ENCODE data around the gene GALNT2.

Gene GALNT2

DNA sequence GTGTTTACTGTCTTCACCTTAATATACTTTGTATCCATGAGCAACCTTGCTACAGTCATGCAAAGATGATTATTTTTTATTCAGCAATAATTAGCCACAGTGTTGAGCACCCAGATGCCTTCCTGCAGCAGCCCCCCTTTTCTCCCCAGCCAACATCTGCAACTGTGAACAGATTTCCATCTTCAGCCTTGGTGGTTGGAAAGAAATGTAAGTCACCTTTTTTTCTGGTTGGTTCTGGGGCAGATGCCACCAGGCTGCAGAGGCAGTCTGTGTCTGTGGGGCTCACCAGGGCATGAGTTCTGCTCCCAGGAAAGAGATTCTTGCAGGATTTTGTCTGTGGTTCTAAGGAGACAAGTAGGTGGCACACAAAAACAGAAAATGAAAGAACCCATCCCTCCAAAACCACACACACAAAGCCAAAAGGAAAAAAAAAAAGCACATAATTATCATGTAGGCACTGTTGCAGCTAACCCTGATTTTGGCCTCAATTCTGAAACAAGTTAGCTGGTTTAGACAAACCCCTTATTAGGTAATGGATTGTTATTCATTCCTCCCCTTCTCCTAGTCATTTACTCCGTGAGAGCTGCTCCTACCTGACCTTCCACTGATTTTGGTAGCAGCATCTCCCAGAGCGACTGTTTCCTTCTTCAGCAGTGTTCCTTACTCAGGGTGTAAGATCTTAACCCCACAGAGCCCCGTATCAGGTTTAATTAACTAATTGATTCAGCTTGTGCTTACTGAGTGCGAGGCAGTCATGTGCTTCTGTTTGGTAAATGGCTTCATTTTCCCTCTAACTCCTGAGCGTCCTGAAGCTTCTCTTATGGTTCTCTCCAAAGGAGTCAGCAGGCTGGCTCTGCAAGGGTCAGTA lies 36.5 kb downstream of the GALNT2 start:
- H3K4me3 ChIP-seq (ENCODE audit: low read depth, low read length) = peak overlapping the region; percentile 28
- peaks cover 69% of the 10 kb centered on the region for H3K4me1 ChIP-seq (ENCODE audit: control insufficient read depth, insufficient read depth, low read length, unreplicated experiment)
- peak overlapping the region; percentile 94 for H3K27ac ChIP-seq (ENCODE audit: low read depth, low read length)
- no peak overlapping the region for H2AFZ ChIP-seq (ENCODE audit: low read length, unreplicated experiment)
- peaks cover 72% of the 10 kb centered on the region for H3K79me2 ChIP-seq (ENCODE audit: control insufficient read depth, insufficient read depth, low read length, unreplicated experiment)
- H3K36me3 ChIP-seq (ENCODE audit: insufficient read depth, low read length) = no peaks in the 10 kb centered on the region
- no peaks in the 10 kb centered on the region for H3K27me3 ChIP-seq (ENCODE audit: insufficient read depth, low read length)

GRCh38 chr1:230104395-230105244 lies 37.6 kb downstream of the GALNT2 start:
- Histone ChIP-seq H3K79me2 (ENCODE audit: control insufficient read depth, insufficient read depth, low read length, unreplicated experiment) (peaks cover 70% of the 10 kb centered on the region), H3K4me3 (ENCODE audit: low read depth, low read length) (peak overlapping the region; percentile 52), H3K36me3 (ENCODE audit: insufficient read depth, low read length) (no peaks in the 10 kb centered on the region), H3K27me3 (ENCODE audit: insufficient read depth, low read length) (no peaks in the 10 kb centered on the region), H3K4me1 (ENCODE audit: control insufficient read depth, insufficient read depth, low read length, unreplicated experiment) (peaks cover 69% of the 10 kb centered on the region), H2AFZ (ENCODE audit: low read length, unreplicated experiment) (no peak overlapping the region), H3K27ac (ENCODE audit: low read depth, low read length) (peak overlapping the region; percentile 94)

DNA sequence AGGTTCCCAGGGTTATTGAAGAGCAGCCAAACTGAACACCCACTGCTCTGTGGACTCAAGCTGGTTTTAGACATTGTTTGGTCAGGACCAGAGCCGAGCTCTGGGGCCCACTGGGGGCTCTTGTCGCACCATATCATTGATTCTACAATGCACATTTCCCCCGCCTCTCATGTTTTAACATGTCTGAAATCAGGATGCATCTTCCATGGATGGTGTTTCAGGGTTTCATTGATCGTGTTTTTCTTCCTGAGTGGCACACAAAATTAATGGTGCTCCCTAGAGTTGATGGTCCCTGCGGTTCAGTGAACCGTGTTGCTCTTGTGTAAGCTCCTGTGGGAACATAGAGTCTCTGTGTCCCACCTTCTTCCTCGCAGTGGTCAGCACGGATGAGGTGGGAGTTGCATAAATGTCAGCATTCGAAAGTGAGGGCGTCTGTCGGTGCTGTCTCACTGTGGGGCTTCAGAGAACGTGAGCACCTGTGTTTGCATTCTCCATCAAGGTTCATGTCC lies 38.3 kb downstream of the GALNT2 start:
- no peaks in the 10 kb centered on the region for H3K36me3 ChIP-seq (ENCODE audit: insufficient read depth, low read length)
- peaks cover 74% of the 10 kb centered on the region for H3K79me2 ChIP-seq (ENCODE audit: control insufficient read depth, insufficient read depth, low read length, unreplicated experiment)
- peak overlapping the region; percentile 94 for H3K27ac ChIP-seq (ENCODE audit: low read depth, low read length)
- peaks cover 69% of the 10 kb centered on the region for H3K4me1 ChIP-seq (ENCODE audit: control insufficient read depth, insufficient read depth, low read length, unreplicated experiment)
- H3K27me3 ChIP-seq (ENCODE audit: insufficient read depth, low read length) = no peaks in the 10 kb centered on the region
- no peak overlapping the region for H2AFZ ChIP-seq (ENCODE audit: low read length, unreplicated experiment)
- H3K4me3 ChIP-seq (ENCODE audit: low read depth, low read length) = peak overlapping the region; percentile 52

DNA sequence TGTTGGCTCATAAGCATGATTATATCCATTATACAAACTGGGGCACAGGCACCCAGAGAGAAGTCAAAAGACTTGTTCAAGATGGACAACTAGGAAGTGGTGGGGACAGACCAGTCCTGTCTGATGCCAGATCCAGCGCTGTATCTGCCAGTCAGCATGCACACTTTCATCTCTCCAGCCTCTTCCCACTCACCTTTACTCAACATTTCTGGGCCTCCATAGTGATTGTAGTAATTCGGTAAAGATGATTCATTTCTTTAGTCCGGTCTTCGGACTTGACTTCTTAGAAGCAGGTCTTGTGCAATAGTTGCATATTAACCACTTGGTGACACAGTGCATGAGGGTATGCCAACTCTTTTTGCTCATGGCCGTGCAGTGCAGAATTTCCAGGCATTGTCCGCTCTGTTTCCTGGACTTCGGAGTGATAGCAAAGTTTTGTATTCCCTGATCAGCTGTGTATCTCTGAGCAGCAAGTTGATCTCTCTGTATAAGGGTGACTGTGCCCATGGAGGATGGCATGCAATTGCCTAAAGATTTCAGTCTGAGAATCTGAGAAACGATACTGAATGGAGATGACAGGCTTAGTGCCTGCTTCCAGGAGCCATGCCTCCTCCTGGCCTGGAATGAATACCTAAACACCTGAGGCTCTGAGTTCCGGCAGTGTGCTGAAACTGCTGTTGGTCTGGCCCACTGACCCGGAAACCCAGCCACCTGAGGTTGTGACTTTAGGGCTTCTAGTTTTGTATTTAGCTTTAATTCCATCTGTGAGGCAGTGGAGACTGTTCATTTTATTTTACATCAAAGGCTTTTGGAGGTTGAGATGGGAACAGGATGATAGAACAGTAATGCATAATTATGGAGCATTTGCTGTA lies 39.0 kb downstream of the GALNT2 start:
- Histone ChIP-seq H3K4me3 (ENCODE audit: low read depth, low read length) (peak overlapping the region; percentile 52), H3K36me3 (ENCODE audit: insufficient read depth, low read length) (no peaks in the 10 kb centered on the region), H3K4me1 (ENCODE audit: control insufficient read depth, insufficient read depth, low read length, unreplicated experiment) (peaks cover 68% of the 10 kb centered on the region), H3K79me2 (ENCODE audit: control insufficient read depth, insufficient read depth, low read length, unreplicated experiment) (peaks cover 75% of the 10 kb centered on the region), H2AFZ (ENCODE audit: low read length, unreplicated experiment) (no peak overlapping the region), H3K27ac (ENCODE audit: low read depth, low read length) (peak overlapping the region; percentile 94), H3K27me3 (ENCODE audit: insufficient read depth, low read length) (no peaks in the 10 kb centered on the region)

GRCh38 chr1:230107941-230108340 lies 40.9 kb downstream of the GALNT2 start:
- Histone ChIP-seq H2AFZ (ENCODE audit: low read length, unreplicated experiment) (no peak overlapping the region), H3K4me1 (ENCODE audit: control insufficient read depth, insufficient read depth, low read length, unreplicated experiment) (peaks cover 65% of the 10 kb centered on the region), H3K4me3 (ENCODE audit: low read depth, low read length) (no peak overlapping the region), H3K36me3 (ENCODE audit: insufficient read depth, low read length) (no peaks in the 10 kb centered on the region), H3K79me2 (ENCODE audit: control insufficient read depth, insufficient read depth, low read length, unreplicated experiment) (peaks cover 75% of the 10 kb centered on the region), H3K27ac (ENCODE audit: low read depth, low read length) (no peak overlapping the region), H3K27me3 (ENCODE audit: insufficient read depth, low read length) (no peaks in the 10 kb centered on the region)

DNA sequence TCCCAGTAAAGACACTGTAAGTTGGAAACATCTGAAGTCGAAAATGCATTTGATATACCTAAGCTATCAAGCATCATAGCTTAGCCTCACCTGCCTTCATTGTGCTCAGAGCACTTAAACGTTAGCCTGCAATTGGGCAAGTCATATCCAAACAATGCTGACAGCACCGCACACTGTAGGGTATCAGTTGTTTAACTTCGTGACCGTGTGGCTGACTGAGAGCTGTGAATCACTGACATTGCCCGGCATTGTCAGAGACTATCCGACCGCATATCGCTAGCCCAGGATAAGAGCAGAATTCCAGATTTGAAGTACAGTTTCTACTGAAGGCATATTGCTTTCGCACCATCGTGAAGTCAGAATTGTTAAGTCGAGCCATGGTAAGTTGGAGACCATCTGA lies 41.5 kb downstream of the GALNT2 start:
- Histone ChIP-seq H3K4me3 (ENCODE audit: low read depth, low read length) (no peak overlapping the region), H3K4me1 (ENCODE audit: control insufficient read depth, insufficient read depth, low read length, unreplicated experiment) (peaks cover 65% of the 10 kb centered on the region), H3K36me3 (ENCODE audit: insufficient read depth, low read length) (no peaks in the 10 kb centered on the region), H3K27ac (ENCODE audit: low read depth, low read length) (no peak overlapping the region), H2AFZ (ENCODE audit: low read length, unreplicated experiment) (no peak overlapping the region), H3K27me3 (ENCODE audit: insufficient read depth, low read length) (no peaks in the 10 kb centered on the region), H3K79me2 (ENCODE audit: control insufficient read depth, insufficient read depth, low read length, unreplicated experiment) (peaks cover 77% of the 10 kb centered on the region)

DNA sequence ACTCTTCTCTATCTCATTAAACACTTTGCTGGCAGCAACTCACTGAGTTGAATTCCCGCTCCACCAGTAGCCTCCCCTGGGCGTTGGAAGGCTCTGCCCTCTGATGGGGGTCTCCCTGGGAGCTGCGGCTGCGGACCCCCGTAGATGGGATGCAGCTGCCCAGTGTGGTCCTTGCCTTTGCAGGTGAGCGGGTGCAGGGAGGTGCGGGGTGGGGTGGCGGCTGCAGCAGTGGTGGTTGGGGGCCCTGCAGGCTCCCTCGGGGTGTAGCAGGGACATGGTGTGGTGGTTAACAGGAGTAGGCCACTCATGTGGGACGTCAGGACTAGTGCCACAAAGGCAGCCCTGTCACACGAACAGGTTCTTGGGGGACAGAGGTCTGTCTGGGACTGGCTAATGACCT lies 42.0 kb downstream of the GALNT2 start:
- H3K36me3 ChIP-seq (ENCODE audit: insufficient read depth, low read length) = no peaks in the 10 kb centered on the region
- peaks cover 72% of the 10 kb centered on the region for H3K79me2 ChIP-seq (ENCODE audit: control insufficient read depth, insufficient read depth, low read length, unreplicated experiment)
- no peak overlapping the region for H3K27ac ChIP-seq (ENCODE audit: low read depth, low read length)
- H3K4me1 ChIP-seq (ENCODE audit: control insufficient read depth, insufficient read depth, low read length, unreplicated experiment) = peaks cover 63% of the 10 kb centered on the region
- no peaks in the 10 kb centered on the region for H3K27me3 ChIP-seq (ENCODE audit: insufficient read depth, low read length)
- no peak overlapping the region for H2AFZ ChIP-seq (ENCODE audit: low read length, unreplicated experiment)
- no peak overlapping the region for H3K4me3 ChIP-seq (ENCODE audit: low read depth, low read length)

DNA sequence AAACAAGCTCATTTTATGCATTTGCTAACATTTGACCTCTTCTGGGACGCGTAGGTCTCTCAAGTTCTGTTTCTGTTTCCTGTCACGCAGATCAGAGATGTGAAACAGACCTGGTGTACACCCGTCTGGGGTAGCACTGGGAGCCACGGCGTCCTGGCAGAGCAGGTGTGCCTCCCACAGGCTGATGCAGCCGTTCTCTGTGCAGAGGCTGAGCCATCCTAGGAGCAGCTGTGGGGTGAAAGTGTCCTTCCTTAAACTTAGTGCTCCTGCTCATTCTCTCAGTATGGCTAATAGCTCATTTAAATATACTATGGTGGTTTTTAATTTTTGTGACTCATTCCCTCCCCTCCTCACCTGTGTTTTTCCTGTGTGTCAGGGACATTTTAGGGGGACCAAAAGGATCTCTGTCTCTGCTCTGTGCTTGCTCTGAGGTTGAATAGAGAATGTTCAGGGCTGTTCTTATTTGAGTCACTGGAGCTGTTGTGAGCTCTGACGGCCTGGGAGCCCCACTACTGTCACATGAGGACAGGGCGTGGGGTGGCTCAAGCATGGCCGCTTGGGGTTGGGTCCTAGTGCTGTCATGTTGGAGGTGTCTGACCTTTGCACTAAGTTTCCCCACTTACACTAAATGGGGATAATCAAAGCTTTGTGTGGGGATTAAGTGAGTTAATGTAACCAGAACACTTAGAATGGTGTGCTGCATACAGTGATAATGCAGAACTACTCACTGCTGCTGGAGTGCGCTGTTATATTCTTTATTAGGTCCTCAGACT lies 43.0 kb downstream of the GALNT2 start:
- Histone ChIP-seq H3K4me3 (ENCODE audit: low read depth, low read length) (no peak overlapping the region), H2AFZ (ENCODE audit: low read length, unreplicated experiment) (no peak overlapping the region), H3K79me2 (ENCODE audit: control insufficient read depth, insufficient read depth, low read length, unreplicated experiment) (peaks cover 80% of the 10 kb centered on the region), H3K4me1 (ENCODE audit: control insufficient read depth, insufficient read depth, low read length, unreplicated experiment) (peaks cover 64% of the 10 kb centered on the region), H3K27me3 (ENCODE audit: insufficient read depth, low read length) (no peaks in the 10 kb centered on the region), H3K27ac (ENCODE audit: low read depth, low read length) (no peak overlapping the region), H3K36me3 (ENCODE audit: insufficient read depth, low read length) (no peaks in the 10 kb centered on the region)

DNA sequence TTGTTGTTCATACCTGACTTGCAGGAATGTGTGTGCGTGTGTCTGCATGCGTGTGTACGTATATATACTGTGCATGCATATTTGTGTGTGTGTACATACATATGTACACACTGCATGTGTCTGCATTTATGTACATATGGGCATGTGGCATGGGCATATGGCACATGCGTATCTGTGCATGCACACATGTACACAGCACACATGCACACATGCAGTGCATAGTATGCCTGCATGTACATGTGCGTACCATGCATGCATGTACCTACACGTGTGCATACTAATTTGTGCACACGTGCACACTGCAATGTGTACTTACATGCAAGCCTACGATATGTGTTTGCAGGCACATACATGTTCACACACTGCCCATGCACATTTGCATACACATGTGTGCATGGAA lies 43.9 kb downstream of the GALNT2 start:
- no peak overlapping the region for H2AFZ ChIP-seq (ENCODE audit: low read length, unreplicated experiment)
- H3K27ac ChIP-seq (ENCODE audit: low read depth, low read length) = no peak overlapping the region
- H3K79me2 ChIP-seq (ENCODE audit: control insufficient read depth, insufficient read depth, low read length, unreplicated experiment) = peaks cover 89% of the 10 kb centered on the region
- H3K4me3 ChIP-seq (ENCODE audit: low read depth, low read length) = no peak overlapping the region
- H3K36me3 ChIP-seq (ENCODE audit: insufficient read depth, low read length) = peaks cover 4% of the 10 kb centered on the region; the same call in 1 of the 2 replicates
- H3K27me3 ChIP-seq (ENCODE audit: insufficient read depth, low read length) = no peaks in the 10 kb centered on the region
- peaks cover 55% of the 10 kb centered on the region for H3K4me1 ChIP-seq (ENCODE audit: control insufficient read depth, insufficient read depth, low read length, unreplicated experiment)
